Panc1 (cell line): ENCODE results near the gene VASN. TPM values are rescaled to one million over a fixed set of nuclear protein-coding genes. Genes with fewer than 3 reads are reported as not detected.
A peak's percentile ranks its signal among the peaks of the same experiment; 100 is the strongest.

Experiments used
- ATAC-seq: fragments of 200-7000 bp; cut with Tn5 transposase; 2 replicates; pipeline ENCODE4 v1.9.1; 2020; ENCODE audit warnings: mild to moderate bottlenecking, moderate library complexity
- BruUV-seq: library from RNA; stranded (reverse); fragments of 400-500 nt; replicated peaks from 2 replicates; lab custom pipeline; 2021; lab: Mats Ljungman, UMichigan
- CTCF ChIA-PET: fragments of 300-600 bp; sonication (Branson Sonifier 250); formaldehyde crosslinking; loops from one replicate; lab custom pipeline; 2022; ENCODE audit warnings: antibody characterized with exemption; lab: Charles Lee
- POLR2A ChIA-PET: fragments of 300-600 bp; sonication (Branson Sonifier 250); formaldehyde crosslinking; loops from one replicate; lab custom pipeline; 2022; ENCODE audit warnings: antibody characterized with exemption; lab: Charles Lee
- DNase-seq: peaks from one replicate; pipeline ENCODE4 v3.0.0-alpha.2; 2010; ENCODE audit warnings: low read depth, low spot score
- H3K27ac ChIP-seq: 2 replicates; pipeline ENCODE4 v1.5.1; 2011; ENCODE audit warnings: mild to moderate bottlenecking, low read length, inconsistent platforms
- H3K27me3 ChIP-seq: fragments of 200-500 bp; sonication (Bioruptor generic); 2 replicates; pipeline ENCODE4 v1.6.0; 2014; ENCODE audit warnings: low read length, inconsistent platforms; ENCODE audit not compliant: control insufficient read depth, insufficient read depth
- H3K36me3 ChIP-seq: fragments of 200-500 bp; sonication (Bioruptor generic); 2 replicates; pipeline ENCODE4 v1.5.1; 2014; ENCODE audit warnings: inconsistent platforms, mild to moderate bottlenecking, low read length, moderate library complexity; ENCODE audit not compliant: control insufficient read depth, insufficient read depth
- H3K4me1 ChIP-seq: 2 replicates; pipeline ENCODE4 v1.5.1; 2011; ENCODE audit warnings: inconsistent platforms, mild to moderate bottlenecking, low read length, moderate library complexity; ENCODE audit not compliant: control insufficient read depth, insufficient read depth
- H3K4me3 ChIP-seq, 2 experiments: 2 replicates each; pipeline ENCODE4 v1.5.1; 2011 to 2012; ENCODE audit warnings: low read depth in 2 of 2, low read length in 2 of 2, mild to moderate bottlenecking in 2 of 2, inconsistent platforms in 1 of 2, moderate library complexity in 1 of 2
- H3K9me3 ChIP-seq: fragments of 200-500 bp; sonication (Bioruptor generic); 2 replicates; pipeline ENCODE4 v1.5.1; 2014; ENCODE audit warnings: low read depth, mild to moderate bottlenecking, inconsistent platforms, low read length, moderate library complexity; ENCODE audit not compliant: control insufficient read depth, insufficient read depth
- POLR2AphosphoS5 ChIP-seq: IDR thresholded peaks from 2 replicates; pipeline ENCODE4 v1.6.1; 2012; ENCODE audit warnings: mild to moderate bottlenecking, low read depth, low read length, moderate library complexity
- SIN3A ChIP-seq: IDR thresholded peaks from 2 replicates; pipeline ENCODE4 v1.6.1; 2012; ENCODE audit warnings: low read depth, mild to moderate bottlenecking, low read length, moderate library complexity, borderline replicate concordance; ENCODE audit not compliant: insufficient read depth
- TCF7L2 ChIP-seq: IDR thresholded peaks from 2 replicates; pipeline ENCODE4 v1.6.1; 2011; ENCODE audit warnings: mild to moderate bottlenecking, low read depth, low read length, inconsistent platforms
- in situ Hi-C: cut with HindIII; loops from 2 replicates; pipeline ENCODE4 v1.10.0; 2016; ENCODE audit warnings: low sequenced_read_pairs, low pct_unique_long_range_greater_than_20kb
- intact Hi-C: fragments of 100-400 bp; cut with micrococcal nuclease; formaldehyde crosslinking; loops from one replicate; pipeline ENCODE4 v1.10.0; 2022; ENCODE audit not compliant: unreplicated experiment
- total RNA-seq: library from RNA; stranded (reverse); gene quantifications from one replicate; pipeline ENCODE4 v1.2.1, GENCODE V29; 2021; ENCODE audit not compliant: unreplicated experiment
- TF ChIP-seq, protein P1 (sequence below): fragments of 450-650 bp; IDR thresholded peaks from 2 replicates; pipeline ENCODE4 v1.5.1; 2017; ENCODE audit warnings: mild to moderate bottlenecking
- TF ChIP-seq, protein P2 (sequence below), 2 experiments: IDR thresholded peaks; 2 replicates each; pipeline ENCODE4 v1.6.1; 2011 to 2012; ENCODE audit warnings: low read depth in 2 of 2, control low read depth in 1 of 2, low read length in 1 of 2, mild to moderate bottlenecking in 1 of 2, moderate library complexity in 1 of 2; ENCODE audit not compliant: insufficient read depth in 1 of 2

VASN gene
- total RNA-seq, 1 experiment from 2014 or later = 33.5 TPM

DNA sequence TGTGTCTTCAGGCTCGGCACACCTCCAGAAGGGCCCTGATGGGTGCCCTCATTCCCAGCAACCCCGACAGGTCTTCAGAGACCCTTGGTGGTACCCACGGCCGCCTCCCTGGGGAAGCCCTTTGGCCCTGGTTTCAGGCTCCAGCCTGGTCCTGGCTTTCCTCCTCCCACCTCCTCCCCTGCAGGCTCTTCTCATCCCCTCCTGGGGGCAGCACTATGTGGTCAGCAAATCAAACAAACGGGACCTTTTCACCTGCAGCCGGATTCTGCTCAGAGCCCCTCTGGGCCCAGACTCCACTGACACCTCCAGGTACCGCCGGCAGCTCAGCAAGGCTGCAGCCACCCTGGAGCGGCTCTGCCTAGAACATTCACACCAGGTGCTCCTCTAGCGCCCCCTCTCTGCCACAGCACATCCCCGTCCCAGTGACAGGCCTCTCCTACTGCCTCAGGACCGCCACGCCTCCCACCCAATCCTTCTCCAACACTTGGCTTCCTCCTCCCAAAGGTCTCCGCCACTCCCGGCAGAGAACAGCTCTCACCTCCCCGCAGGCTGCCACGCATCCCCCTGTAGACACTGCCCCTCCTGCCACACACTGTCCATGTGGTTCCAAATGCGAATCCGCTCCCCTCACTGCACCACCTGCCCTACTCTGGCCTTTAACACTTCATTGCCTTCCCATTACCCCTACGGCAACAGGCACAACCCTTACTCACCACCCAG lies 32.8 kb downstream of the VASN start:
- Histone ChIP-seq H3K36me3 (peaks cover 2% of the 10 kb centered on the region; the same call in 1 of the 2 replicates), H3K9me3 (no peaks in the 10 kb centered on the region), H3K27ac (no peak overlapping the region), H3K4me1 (no peaks in the 10 kb centered on the region; the same call in 1 of the 2 replicates), H3K4me3 (no peak overlapping the region), H3K27me3 (no peaks in the 10 kb centered on the region)
- in situ Hi-C loops (no loop called here), intact Hi-C loops (loop anchor here (1.0 kb wide), 1 partner anchor 45 kb away; no protein-coding TSS in a partner anchor)
- peak; percentile 76 for ATAC-seq
- TF ChIP-seq, protein P1, sequence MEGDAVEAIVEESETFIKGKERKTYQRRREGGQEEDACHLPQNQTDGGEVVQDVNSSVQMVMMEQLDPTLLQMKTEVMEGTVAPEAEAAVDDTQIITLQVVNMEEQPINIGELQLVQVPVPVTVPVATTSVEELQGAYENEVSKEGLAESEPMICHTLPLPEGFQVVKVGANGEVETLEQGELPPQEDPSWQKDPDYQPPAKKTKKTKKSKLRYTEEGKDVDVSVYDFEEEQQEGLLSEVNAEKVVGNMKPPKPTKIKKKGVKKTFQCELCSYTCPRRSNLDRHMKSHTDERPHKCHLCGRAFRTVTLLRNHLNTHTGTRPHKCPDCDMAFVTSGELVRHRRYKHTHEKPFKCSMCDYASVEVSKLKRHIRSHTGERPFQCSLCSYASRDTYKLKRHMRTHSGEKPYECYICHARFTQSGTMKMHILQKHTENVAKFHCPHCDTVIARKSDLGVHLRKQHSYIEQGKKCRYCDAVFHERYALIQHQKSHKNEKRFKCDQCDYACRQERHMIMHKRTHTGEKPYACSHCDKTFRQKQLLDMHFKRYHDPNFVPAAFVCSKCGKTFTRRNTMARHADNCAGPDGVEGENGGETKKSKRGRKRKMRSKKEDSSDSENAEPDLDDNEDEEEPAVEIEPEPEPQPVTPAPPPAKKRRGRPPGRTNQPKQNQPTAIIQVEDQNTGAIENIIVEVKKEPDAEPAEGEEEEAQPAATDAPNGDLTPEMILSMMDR = peak; percentile 96
- no peak for TF ChIP-seq TCF7L2
- BruUV-seq = no TSS peak
- DNase-seq = no peak
- ChIA-PET CTCF (interaction anchor here (0.6 to 3.1 kb wide), 9 partner anchors 11 to 65 kb away, joined by 3 to 35 read pairs (median 4); no protein-coding TSS in a partner anchor), POLR2A (no interaction called here)

DNA sequence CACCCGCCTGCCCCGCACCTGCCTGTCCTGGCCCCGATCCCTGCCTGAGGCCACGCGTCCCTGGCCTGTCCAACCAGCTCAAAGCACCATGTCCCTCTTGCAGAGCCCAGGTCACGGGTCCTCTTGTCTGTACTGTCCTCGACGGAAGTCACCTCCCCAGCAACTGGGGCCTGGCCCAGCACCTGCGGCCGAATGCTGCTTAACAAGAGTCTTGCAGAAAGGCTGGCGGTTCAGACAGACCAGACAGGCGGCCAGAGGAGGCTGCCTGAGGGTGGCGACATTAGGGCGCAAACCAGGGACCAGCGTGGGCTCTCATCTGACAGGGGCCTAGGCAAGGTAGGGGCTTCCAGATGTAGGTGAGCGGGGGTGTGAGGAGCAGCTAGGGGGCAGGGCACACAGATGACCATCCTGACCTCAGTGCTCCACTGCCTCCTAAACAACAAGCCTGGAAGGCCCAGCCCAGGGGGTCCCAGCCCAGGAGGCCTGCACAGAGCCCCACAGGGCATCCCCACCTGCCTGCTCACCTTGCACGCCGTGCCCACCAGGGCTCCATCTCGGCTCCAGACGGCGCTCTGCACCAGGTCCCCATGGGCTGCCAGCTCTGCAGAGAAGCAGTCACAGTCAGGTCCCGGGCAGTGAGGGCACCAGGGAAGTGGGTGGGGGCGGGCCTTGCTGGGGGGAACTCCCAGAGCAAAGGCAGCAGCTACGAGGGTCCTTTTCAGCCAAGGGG lies 33.5 kb downstream of the VASN start:
- Histone ChIP-seq H3K9me3 (no peaks in the 10 kb centered on the region), H3K4me3 (no peak overlapping the region), H3K4me1 (no peaks in the 10 kb centered on the region; the same call in 1 of the 2 replicates), H3K27me3 (no peaks in the 10 kb centered on the region), H3K36me3 (peaks cover 2% of the 10 kb centered on the region; the same call in 1 of the 2 replicates), H3K27ac (no peak overlapping the region)
- no peak for DNase-seq
- TF ChIP-seq, protein P2, sequence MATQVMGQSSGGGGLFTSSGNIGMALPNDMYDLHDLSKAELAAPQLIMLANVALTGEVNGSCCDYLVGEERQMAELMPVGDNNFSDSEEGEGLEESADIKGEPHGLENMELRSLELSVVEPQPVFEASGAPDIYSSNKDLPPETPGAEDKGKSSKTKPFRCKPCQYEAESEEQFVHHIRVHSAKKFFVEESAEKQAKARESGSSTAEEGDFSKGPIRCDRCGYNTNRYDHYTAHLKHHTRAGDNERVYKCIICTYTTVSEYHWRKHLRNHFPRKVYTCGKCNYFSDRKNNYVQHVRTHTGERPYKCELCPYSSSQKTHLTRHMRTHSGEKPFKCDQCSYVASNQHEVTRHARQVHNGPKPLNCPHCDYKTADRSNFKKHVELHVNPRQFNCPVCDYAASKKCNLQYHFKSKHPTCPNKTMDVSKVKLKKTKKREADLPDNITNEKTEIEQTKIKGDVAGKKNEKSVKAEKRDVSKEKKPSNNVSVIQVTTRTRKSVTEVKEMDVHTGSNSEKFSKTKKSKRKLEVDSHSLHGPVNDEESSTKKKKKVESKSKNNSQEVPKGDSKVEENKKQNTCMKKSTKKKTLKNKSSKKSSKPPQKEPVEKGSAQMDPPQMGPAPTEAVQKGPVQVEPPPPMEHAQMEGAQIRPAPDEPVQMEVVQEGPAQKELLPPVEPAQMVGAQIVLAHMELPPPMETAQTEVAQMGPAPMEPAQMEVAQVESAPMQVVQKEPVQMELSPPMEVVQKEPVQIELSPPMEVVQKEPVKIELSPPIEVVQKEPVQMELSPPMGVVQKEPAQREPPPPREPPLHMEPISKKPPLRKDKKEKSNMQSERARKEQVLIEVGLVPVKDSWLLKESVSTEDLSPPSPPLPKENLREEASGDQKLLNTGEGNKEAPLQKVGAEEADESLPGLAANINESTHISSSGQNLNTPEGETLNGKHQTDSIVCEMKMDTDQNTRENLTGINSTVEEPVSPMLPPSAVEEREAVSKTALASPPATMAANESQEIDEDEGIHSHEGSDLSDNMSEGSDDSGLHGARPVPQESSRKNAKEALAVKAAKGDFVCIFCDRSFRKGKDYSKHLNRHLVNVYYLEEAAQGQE (IDR thresholded peaks at IDR 0.05; ENCODE audit: insufficient read depth in 1 of 2, low read depth in 2 of 2, low read length in 1 of 2) = no peak
- TF ChIP-seq, protein P1 = no peak
- TF ChIP-seq POLR2AphosphoS5 = no peak
- TF ChIP-seq SIN3A = no peak
- TF ChIP-seq TCF7L2 = no peak
- ChIA-PET CTCF (interaction anchor here (0.6 to 3.1 kb wide), 2 partner anchors 45 to 50 kb away, joined by 4 to 35 read pairs; no protein-coding TSS in a partner anchor), POLR2A (no interaction called here)
- in situ Hi-C loops (no loop called here), intact Hi-C loops (loop anchor here (1.0 kb wide), 1 partner anchor 46 kb away; no protein-coding TSS in a partner anchor)
- no TSS peak for BruUV-seq
- no peak for ATAC-seq
